Measurements from ENCODE around the gene FCER1G.

DNA sequence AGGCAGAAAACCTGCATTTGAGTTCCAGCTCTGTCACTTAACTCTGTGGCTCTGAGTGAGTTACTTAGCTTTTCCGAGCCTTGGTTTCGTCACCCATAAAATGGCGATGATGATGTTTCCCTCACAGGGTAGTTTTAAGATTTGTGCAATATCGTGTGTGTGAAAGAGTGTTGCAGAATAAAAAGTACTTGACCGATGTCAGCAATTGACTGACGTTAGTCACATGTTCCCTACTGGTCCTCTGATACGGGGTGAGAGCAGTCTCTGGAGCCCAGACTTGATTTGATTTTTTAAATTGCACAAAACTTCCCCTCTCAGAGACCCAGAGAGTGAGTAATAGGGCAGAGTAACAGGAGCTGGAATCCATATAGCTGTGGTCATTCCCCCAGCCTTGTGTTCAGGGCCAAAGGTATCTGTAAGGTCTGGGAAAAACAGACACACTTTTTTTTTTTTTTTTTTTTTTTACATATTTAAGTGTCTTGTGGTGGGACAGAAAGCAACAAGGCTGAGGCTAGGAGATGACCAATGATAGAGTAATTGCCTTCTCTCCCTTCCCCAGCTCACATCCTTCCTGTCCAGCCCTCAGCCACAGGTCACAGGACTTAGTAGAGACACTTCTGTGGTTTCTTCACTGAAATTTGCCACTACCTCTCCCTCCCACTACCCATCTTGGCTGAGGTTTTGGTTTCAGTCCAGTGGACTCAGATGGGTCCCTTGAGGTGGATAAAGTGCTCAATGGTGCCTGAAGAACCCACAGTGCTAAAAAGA lies 2.0 kb downstream of the FCER1G start:
- TF ChIP-seq EP300 (IDR thresholded peaks at IDR 0.05): no peak
- TF ChIP-seq, protein P1, sequence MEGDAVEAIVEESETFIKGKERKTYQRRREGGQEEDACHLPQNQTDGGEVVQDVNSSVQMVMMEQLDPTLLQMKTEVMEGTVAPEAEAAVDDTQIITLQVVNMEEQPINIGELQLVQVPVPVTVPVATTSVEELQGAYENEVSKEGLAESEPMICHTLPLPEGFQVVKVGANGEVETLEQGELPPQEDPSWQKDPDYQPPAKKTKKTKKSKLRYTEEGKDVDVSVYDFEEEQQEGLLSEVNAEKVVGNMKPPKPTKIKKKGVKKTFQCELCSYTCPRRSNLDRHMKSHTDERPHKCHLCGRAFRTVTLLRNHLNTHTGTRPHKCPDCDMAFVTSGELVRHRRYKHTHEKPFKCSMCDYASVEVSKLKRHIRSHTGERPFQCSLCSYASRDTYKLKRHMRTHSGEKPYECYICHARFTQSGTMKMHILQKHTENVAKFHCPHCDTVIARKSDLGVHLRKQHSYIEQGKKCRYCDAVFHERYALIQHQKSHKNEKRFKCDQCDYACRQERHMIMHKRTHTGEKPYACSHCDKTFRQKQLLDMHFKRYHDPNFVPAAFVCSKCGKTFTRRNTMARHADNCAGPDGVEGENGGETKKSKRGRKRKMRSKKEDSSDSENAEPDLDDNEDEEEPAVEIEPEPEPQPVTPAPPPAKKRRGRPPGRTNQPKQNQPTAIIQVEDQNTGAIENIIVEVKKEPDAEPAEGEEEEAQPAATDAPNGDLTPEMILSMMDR (IDR thresholded peaks at IDR 0.05): no peak
- peak; percentile 41 for TF ChIP-seq POLR2AphosphoS5 (IDR thresholded peaks at IDR 0.05)
- no peak for TF ChIP-seq POLR2A (IDR thresholded peaks at IDR 0.05)
